Right atrium auricular region (tissue), 2 donors: ENCODE results near the gene CFAP45. TPM values are rescaled to one million over a fixed set of nuclear protein-coding genes. Genes with fewer than 3 reads are reported as not detected.

Experiments used
- DNase-seq: peaks from one replicate; pipeline ENCODE4 v3.0.0-alpha.2; 2019; ENCODE audit warnings: low spot score
- H3K27ac ChIP-seq, 2 donors: fragments of 200-600 bp; sonication (generic); 1 replicate in 1 of 2; 2 replicates in 1 of 2; pipeline ENCODE4 v1.5.1; 2016 to 2019
- H3K27me3 ChIP-seq, 2 donors: fragments of 200-600 bp; sonication (generic); one replicate each; pipeline versions ENCODE4 v1.5.1 to v1.6.0; 2017 to 2019
- H3K36me3 ChIP-seq: fragments of 200-600 bp; sonication (generic); one replicate; pipeline ENCODE4 v1.5.1; 2016
- H3K4me1 ChIP-seq, 2 donors: fragments of 200-600 bp; sonication (generic); one replicate each; pipeline versions ENCODE4 v1.5.1 to v1.6.0; 2017 to 2019
- H3K4me3 ChIP-seq, 2 donors: fragments of 200-600 bp; sonication (generic); 1 replicate in 1 of 2; 2 replicates in 1 of 2; pipeline ENCODE4 v1.5.1; 2017 to 2019; ENCODE audit warnings: mild to moderate bottlenecking in 1 of 2, moderate library complexity in 1 of 2
- H3K9me3 ChIP-seq, 2 donors: fragments of 200-600 bp; sonication (generic); one replicate each; pipeline ENCODE4 v1.5.1; 2019
- total RNA-seq, 2 donors: library from RNA; depleted of rRNA; stranded (reverse); fragments of >200 nt; gene quantifications; one replicate each; pipeline ENCODE4 v1.1.0, GENCODE V29; 2016
- TF ChIP-seq, protein P1 (sequence below), 2 donors: fragments of 200-600 bp; sonication (generic); IDR thresholded peaks; one replicate each; pipeline ENCODE4 v1.5.1; 2019; ENCODE audit warnings: antibody characterized with exemption in 2 of 2

Gene CFAP45
- total RNA-seq, 2 donors from 2014 or later, result 0.86 to 1.3 TPM

DNA sequence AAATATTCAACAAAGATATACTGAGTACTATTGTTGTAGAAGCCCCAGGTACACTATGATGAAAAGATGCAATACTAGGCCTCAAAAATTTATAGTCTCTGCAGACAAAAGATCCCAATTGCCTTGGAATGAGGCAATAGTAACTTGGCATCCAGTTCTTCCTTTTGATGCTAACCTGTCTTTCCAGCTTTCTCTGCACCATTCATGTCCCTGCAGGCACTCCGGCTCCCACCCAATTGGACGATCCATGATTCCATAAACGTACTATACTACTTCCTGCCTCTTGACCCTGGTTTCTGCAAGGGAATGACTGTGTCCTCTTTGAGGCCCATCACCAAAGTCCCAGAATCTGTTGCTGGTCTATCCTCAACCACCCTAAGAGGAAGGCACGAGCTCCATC, 33.4 kb upstream of the CFAP45 start:
- H3K4me1 ChIP-seq, result peaks cover 0 to 25% of the 10 kb centered on the region in 2 donors
- no peaks in the 10 kb centered on the region for H3K27me3 ChIP-seq
- H3K9me3 ChIP-seq, result no peaks in the 10 kb centered on the region
- H3K4me3 ChIP-seq, result no peak overlapping the region
- TF ChIP-seq, protein P1, sequence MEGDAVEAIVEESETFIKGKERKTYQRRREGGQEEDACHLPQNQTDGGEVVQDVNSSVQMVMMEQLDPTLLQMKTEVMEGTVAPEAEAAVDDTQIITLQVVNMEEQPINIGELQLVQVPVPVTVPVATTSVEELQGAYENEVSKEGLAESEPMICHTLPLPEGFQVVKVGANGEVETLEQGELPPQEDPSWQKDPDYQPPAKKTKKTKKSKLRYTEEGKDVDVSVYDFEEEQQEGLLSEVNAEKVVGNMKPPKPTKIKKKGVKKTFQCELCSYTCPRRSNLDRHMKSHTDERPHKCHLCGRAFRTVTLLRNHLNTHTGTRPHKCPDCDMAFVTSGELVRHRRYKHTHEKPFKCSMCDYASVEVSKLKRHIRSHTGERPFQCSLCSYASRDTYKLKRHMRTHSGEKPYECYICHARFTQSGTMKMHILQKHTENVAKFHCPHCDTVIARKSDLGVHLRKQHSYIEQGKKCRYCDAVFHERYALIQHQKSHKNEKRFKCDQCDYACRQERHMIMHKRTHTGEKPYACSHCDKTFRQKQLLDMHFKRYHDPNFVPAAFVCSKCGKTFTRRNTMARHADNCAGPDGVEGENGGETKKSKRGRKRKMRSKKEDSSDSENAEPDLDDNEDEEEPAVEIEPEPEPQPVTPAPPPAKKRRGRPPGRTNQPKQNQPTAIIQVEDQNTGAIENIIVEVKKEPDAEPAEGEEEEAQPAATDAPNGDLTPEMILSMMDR (IDR thresholded peaks at IDR 0.05), result no peak
- DNase-seq, result no peak
- H3K27ac ChIP-seq, result no peak overlapping the region
- H3K36me3 ChIP-seq, result no peaks in the 10 kb centered on the region

DNA sequence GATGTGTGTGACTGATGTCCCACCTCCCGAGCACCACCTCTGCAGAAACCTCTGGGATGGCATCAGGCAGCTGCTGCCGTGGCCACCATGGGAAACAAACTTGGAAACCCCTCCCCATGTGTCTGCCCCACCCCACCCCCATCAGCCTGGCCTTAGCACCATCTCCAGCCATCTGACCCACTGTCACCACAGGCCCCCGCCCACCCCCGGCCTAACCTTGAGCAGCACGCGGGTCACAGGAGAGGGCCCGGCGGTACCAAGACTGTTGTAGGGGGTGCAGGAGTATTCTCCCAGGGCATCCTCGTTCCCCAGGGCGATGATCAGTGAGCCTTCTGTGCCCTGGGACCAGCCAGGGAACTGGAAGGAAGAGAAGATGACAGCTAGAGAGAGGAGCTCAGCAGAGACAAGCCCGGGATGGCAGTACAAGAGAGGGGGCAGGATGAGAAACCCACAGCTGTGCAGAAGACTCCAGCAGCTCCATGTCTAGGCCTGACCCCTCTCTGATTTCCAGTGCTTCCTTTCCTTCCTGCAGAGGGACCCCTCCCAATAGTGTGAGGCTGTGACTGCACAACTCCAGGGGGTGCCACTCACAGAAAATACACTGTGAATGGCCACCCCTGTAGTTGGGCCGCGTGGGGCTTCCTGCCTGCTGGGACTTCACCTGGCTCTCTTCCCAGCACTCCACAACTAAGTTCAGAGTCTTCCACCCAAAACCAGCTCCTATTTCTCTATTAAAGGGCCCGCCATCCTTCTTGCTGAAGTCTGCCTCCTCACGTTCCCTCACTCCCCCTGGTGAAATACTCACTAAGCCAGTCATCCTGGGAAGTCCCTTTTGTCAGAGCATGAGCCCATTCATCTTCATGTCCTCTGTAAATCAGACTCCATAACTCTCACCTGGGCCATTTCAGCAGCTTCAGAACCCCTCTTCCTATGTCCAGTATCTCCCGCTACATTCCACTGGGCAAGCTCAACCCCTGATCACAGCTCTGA, 32.6 kb upstream of the CFAP45 start:
- H3K4me3 ChIP-seq, result no peak overlapping the region
- H3K9me3 ChIP-seq, result no peaks in the 10 kb centered on the region
- H3K36me3 ChIP-seq, result no peaks in the 10 kb centered on the region
- no peaks in the 10 kb centered on the region for H3K27me3 ChIP-seq
- peaks cover 0 to 18% of the 10 kb centered on the region in 2 donors for H3K4me1 ChIP-seq
- TF ChIP-seq, protein P1 (IDR thresholded peaks at IDR 0.05), result no peak
- DNase-seq, result no peak
- no peak overlapping the region for H3K27ac ChIP-seq

DNA sequence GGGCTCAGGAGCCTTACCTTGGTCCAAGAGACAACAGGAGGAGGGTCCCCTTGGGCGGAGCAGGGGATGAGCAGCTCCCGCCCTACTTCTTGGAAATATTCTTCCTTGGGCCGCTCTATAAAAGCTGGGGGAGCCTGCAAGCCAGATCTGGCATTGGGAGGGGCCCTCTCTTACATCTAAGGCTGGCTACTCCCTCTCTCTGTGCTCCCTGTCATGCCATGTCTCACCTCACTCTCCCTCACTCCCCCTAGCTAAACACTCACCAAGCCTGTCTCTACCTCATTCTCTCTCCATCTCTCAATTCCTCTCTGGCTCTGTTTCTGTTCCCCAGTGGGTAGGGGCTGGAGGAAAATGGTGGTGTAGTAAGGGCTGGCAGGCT, 31.8 kb upstream of the CFAP45 start:
- Histone ChIP-seq H3K4me3 (no peak overlapping the region), H3K27ac (no peak overlapping the region), H3K36me3 (no peaks in the 10 kb centered on the region), H3K9me3 (no peaks in the 10 kb centered on the region), H3K4me1 (peaks cover 0 to 9% of the 10 kb centered on the region in 2 donors), H3K27me3 (no peaks in the 10 kb centered on the region)
- no peak for DNase-seq
- TF ChIP-seq, protein P1 (IDR thresholded peaks at IDR 0.05), result no peak

DNA sequence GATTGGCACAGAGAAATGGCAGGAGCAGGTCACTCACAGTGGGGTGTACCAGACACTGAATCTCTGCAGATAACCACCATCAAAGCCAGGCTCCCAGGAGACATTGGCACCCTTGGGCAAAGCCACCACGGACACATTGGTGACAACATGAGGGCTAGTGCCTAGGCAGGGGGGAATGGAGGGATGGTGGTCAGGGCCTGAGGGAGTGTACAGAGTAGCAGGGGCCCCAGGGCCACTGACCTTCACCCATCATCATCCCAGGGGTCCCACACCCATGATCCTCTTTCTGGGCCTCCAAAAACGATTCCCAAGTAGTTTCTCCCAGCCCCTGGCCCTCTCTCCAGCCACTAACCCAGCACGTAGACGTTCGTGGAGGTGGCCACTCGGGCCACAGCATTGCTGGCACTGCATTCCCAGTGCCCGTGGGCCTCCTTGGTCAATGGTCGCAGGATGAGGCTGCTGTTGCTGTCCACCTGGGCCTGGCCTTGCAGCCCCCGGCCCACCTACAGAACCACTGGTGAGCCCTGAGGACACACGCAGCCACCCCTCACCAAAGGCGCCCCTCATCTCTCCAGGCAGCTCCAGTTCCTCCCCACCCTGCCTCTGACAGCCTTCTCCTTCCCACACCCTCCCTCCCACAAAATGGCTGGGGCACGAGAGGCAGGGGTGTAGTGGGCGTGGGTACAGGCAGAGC, 31.3 kb upstream of the CFAP45 start:
- Histone ChIP-seq H3K27me3 (no peaks in the 10 kb centered on the region), H3K4me3 (no peak overlapping the region), H3K9me3 (no peaks in the 10 kb centered on the region), H3K27ac (no peak overlapping the region), H3K36me3 (no peaks in the 10 kb centered on the region), H3K4me1 (peaks cover 0 to 8% of the 10 kb centered on the region in 2 donors)
- TF ChIP-seq, protein P1 (IDR thresholded peaks at IDR 0.05), result no peak
- no peak for DNase-seq

DNA sequence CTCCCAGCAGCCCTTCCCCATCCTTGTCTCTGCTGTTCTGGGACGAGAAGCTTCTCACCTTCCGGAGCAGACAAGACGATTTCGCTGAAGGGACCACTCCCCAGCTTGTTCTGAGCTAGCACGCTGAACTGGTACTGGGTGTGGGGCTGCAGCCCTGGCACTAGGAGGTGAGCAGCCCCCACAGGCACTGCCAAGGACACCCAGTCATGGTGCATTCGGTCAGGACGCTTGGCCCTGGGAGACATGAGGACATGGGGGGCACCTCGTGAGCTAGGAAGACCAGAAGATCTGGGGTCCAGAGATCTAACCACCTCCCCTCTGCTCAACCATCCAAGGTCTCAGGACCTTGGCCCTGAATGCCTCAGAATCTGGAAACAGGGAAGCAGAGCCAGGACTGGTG, 30.7 kb upstream of the CFAP45 start:
- H3K27ac ChIP-seq, result no peak overlapping the region

More for the DNA sequence above, 30.7 kb upstream of the CFAP45 start:
- TF ChIP-seq, protein P1 (IDR thresholded peaks at IDR 0.05), result no peak
- peaks cover 0 to 10% of the 10 kb centered on the region in 2 donors for H3K4me1 ChIP-seq
- no peaks in the 10 kb centered on the region for H3K27me3 ChIP-seq
- DNase-seq, result no peak
- H3K9me3 ChIP-seq, result no peaks in the 10 kb centered on the region
- no peaks in the 10 kb centered on the region for H3K36me3 ChIP-seq
- no peak overlapping the region for H3K4me3 ChIP-seq
